T follicular helper cell (primary cell): ENCODE results near the gene TSC22D3.
A peak's percentile ranks its signal among the peaks of the same experiment; 100 is the strongest.
"Not testable (repeated sequence)": the region's sequence is repeated elsewhere in the genome, so short reads cannot be mapped to it uniquely, and the experiment has no call there.

Experiments
- DNase-seq: peaks from one replicate; pipeline ENCODE4 v3.0.0-alpha.2; 2020; ENCODE audit warnings: low read depth

The TSC22D3 gene

DNA sequence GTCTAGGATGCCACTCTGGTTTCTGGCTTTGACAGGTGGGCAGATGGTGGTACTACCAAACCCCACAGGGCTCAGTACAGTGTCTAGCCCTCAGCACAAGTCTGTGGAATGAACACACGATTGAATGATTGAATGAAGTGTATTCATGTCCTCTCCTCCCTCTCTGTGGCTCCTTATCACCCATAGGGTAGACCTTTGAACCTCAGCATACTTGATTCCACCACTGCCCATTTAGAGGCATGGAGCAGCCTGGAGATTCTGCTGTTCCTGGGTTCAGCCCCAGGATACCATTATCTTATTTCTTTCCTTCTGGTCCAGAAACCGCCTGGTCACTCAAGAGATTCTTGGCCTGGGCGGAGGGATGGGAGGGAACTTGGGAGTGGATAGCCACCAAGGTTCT, 93.3 kb downstream of the TSC22D3 start:
- DNase-seq = no peak

DNA sequence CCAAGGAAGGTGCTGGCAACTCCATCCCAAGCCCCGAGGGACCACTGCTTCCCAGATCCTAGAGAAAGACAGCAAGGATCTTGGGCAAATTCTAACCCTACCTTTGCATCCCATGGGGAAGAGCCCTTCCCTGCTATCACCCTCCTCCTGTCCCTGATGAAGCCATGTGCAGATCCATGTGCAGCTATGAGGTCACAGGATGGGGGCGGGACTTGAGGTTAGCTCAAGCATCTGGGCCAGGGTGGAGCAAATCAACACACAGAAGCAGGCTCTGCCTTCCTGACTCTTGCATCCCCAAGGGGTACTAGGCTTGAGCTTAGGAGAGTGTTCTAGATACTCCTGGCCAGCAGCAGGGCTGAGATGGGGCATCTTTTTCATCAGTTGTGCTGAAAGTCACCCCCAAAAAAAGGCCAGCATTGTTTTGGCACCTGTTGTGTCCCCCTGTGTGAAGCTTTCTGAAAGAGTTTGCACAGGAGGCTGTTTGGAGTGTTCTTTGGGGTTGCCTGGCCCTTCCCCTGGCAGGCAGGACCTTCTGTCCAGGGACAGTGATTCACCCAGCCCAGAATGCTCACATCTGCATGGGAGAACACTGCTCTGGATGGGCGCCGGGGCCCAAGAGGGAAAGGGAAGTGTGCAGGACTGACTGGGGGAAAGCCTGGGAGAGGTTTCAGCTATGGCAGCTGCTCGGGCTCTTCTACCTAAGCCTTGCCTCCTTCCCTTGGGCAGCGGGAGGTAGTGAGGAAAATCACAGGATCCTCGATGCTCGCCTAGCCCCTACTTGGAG, 96.4 kb downstream of the TSC22D3 start:
- DNase-seq = peak; percentile 70

DNA sequence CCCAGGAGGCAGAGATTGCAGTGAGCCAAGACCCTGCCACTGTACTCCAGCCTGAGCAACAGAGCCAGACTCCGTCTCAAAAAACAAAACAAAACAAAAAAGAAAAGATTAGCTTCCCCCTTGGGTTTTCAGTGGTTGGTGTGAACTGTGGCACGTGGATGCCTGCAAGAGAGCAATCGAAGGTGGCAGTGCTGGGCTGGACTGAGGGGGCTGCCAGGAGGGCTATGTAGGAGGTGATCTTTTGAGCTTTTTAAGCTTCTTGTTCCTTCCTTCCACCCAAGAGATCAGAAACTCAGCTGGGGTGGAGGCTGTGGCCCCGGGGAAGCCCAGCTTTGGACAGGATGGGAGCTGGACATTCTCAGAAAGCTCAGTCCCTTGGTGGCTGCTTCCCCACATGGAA, 97.7 kb downstream of the TSC22D3 start:
- no peak for DNase-seq

DNA sequence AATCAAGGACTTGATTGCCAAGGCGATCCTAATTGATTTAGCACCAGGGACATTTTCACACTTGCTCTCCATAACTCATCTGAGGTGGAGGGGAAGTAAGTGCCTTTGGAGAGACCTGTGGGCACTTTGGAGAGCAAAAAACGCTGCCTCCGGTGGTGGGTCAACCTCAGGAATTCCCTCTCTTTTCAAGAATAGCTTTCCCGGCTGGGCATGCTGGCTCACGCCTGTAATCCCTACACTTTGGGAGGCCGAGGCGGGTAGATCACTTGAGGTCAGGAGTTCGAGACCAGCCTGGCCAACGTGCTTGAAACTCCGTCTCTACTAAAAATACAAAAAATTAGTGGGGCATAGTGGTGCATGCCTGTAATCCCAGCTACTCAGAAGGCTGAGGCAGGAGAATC, 98.1 kb downstream of the TSC22D3 start:
- DNase-seq = no peak

DNA sequence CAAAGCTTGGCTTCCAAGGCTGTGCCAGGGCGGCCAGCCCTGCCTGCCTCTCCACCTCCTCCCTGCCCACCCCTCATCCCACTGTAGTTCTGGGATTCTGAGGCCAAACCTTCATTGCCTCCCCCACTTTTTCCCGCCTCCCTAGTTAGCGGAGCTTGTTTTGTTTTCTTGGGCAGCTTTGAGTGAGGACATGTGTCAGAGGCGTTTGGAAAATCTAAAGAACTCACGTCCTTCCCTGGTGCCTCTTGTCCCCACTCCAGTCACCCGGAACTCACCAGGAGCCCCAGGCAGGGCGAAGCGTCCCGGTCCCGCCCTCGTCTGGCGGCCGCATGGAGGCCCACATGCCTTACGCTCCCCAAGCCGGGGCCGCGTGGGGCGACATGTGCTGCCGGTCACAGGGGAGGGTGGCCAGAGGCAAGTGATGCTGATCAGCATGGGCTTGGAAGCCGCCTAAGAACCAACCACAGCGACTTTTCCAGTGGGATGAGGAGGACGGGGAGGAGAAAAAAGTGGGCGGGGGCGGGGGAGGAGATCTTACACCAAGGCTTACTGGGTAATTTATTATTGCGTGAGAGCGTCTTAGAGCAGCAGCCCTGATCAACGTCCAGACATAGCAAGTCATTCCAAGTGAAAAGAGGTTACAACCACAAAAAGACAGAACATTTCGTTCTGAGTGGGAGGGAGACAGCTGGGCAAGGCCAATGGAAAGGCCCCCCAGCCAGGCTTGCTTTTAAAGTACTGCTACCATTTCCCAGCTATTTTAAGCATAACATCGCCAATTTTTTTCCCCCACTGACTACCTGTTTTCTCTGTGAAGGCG, 98.8 kb downstream of the TSC22D3 start:
- DNase-seq = no peak

DNA sequence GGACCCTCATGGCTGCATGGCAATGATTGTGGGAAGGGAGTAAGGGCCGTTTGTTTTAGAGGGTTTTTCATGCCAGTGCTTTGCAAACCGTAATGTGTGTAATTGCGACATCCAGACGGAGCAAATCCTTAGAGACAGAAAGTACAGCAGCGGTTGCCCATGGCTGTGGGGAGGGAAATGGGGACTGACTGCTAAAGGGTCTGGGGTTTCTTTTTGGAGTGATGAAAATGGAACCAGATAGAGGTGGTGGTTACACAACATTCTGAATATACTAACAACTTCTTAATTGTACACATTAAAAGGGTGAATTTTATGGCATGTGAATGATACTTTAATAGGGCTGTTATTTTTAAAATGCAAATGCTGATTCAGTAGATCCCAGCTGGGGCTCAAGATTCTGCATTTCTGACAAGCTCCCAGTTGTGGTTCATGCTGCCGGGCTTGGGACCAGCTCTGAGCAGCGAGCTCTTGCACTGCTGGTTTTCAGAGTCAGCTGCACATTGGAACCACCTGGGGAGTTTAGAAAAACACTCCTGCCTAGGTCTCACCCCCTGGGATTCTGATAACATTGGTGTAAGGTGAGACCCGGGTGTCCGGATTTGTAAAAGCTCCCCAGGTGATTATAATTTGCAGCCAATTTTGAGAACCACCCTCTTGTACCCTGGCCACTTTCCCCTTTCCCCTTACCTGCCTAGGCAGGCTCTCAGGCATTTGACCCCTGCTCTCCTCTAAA, 99.6 kb downstream of the TSC22D3 start:
- DNase-seq = no peak

DNA sequence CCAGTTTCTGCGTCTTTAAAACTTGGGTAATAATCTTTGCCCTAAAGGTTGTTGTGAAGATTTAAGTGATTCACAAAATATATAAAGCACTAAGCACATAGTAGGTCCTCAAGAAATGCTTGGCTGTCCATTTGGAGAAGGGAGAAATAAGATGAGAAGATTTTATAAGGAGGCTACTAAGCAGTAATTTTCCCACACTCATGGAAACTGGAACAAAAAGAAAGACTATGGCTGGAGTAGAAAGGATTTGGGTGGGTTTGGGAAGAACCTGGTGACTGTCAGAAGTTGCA, 100.3 kb downstream of the TSC22D3 start:
- DNase-seq = no peak

DNA sequence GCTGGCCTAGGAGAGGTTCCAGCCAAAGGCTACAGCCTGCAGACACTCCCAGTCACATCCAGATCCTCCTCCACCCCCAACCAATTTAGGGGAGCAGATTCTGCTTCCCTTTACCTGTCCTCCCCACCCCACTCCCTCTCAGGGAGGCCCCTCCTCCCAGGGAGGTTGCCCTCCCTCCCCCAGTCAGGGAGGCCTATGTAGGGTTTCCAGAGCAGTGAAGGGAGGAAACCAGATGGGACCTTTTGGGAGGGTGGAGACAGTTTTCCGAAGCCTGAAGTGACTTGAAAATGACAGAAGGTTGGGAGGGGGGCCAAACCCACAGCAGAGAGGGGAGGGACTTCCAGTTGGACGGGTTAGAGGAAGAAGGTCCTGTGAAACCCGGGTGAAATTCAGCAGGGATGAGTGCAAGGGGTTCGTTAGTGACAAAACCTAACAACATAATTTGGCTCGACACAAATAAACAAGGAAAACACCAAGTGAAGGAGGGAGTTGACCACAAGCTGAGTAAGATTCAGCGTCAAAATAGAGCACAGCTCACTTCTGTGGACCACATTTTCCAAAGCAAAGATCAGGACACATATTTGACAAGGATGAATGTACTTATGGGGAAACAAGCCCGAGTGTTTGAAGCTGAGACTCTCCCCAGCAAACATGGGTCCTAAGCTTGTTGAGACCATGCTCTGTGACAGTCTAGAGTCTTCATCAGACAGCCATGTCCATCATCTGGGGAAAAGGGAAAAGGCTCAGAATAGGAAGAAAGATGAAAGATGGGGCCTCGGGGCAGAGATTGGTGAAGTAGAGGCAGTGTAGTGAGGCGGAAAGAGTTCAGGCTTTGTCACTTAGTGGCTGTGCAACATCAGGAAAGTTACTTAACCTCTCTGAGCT, 100.9 kb downstream of the TSC22D3 start:
- peak; percentile 44 for DNase-seq

DNA sequence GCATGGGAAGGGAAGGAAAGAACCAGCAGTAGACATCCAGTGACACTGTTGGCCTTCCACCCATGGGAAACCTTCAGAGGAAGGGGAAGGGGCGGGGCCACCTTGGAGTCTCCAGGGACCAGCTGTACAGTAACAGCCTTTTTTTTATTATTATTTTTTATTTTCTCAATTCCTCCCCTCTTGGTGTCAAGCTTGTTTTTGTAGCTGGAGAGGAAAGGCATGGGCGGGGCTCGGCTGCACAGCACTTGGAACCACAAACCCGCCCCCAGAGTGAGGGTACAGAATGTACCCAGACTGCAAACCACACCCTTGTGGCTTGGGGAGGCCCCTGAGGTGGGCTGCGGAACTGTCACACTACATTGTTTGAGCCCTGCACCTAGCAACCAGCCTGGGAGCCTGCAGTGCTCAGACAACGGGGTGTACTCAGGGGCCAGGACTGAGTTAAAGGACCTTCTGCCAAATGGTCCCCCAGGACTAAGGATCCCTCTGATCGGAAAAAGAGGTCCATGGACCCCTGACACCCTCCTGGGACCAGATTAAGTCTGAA, 101.6 kb downstream of the TSC22D3 start:
- peak; percentile 90 for DNase-seq

DNA sequence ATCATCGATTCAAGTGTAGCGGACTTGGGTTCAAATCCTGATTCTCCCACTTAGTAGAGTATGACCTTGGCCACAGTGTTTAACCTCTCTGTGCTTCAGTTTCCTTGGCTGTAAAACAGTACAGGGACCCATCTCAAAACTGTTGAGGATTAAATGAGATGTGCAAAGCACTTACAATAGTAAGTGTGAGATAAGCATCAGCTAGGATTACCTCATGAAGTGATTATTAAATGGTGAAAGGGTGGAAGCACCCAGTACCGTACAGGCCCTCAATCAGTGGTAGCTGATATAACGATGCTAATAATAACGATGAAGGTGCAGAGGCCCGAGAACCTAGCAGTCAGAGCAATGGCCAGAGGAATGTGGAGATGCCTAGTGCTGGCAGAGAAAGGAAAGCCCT, 102.2 kb downstream of the TSC22D3 start:
- DNase-seq = no peak

DNA sequence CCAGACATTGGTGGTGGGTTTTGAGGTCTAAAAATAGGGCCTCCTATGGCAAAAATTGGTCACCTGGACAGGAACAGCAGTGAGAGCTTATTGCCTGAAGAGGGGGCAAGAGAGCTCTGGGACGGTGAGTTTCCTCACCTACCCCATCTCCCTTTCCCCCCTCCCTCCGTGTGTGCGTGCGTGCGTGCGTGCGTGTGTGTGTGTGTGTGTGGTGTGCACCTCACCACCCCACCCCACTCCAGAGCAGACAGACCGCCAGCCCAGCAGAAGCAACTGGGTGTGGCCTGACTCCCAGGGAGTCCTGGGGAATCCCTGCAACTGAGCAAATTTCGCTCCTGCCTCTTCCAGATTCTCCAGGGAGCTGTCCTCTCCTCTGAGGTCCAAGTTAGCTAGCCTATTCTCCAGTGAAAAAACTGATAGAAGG, 102.6 kb downstream of the TSC22D3 start:
- DNase-seq = peak; percentile 74

DNA sequence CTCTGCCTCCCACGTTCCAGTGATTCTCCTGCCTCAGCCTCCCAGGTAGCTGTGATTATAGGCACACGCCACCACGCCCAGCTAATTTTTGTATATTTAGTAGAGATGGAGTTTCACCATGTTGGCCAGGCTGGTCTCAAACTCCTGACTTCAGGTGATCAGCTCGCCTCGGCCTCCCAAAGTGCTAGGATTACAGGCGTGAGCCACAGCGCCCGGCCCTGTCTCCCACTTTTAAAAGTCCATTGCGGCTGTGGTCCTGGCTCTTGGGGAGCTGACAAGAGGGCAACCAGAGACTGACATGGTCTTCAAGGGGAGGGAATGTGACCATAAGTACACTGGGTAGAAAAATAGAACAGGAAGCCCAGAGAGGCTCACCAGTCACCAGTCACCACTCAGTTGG, 104.3 kb downstream of the TSC22D3 start:
- DNase-seq = not testable (repeated sequence)

DNA sequence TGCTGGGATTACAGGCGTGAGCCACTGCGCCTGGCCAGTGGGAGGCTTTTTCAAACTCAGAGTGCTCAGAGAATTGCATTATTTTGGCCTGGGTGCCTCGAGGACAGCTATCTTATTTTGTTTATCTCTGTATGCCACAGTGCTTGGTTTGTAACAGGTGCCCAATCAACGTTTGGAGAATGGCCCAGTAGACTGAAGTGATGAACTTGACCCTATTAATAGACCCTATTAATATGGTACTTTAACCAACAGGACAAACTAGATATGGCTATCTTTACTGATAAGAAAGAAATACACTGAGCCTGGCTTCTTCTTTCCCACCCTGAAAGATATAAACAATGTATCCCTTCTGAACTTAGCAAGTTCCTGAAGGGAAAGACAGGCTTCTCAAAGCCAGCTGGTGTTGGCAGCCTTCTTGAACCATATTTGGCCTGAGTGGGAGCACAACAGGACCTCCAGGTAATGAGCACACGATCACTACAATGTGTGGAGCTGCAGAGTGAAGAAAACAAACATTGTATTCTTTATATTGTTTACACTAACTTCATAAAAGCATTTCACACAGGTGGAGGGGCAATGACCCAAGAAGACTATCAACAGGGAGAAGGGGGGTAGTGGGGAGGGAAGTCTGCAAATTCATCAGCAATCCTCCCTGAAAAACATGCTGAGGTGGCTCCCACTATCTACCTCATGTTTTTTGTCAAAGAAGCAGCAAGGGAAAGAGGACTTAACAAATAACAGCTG, 105.5 kb downstream of the TSC22D3 start:
- no peak for DNase-seq

DNA sequence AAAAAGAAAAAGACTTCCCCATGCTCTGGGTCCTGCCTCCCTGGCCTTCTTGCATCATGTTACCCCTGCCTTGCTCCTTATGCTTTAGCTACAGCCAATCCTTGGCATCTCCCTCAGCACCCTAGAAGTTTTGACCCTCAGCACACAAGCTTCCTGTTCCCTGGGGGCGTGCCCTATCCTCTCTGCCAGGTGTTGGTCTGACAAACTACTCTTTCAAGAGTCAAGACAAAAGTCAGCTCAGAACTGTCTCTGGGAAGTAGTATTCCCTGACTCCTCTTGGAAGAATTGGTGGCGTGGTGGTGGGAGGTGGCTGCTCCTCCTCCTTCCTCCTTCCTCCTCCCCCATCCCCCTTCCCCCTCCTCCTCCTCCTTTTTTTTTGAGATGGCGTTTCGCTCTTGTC, 106.3 kb downstream of the TSC22D3 start:
- no peak for DNase-seq

DNA sequence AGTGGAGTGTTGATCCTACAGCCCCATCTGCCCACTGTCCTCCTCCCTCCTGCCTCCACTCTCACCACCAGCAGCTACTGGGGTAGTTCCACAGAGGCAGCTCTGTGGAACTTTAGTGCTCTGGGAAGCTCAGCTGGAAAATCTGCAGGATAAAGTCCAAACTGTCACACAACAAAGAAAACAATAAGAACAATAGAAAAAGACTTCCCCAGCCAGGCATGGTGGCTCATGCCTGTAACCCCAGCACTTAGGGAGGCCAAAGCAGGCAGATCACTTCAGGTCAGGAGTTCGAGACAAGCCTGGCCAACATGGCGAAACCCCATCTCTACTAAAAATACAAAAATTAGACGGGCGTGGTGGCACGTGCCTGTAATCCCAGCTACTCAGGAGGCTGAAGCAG, 106.9 kb downstream of the TSC22D3 start:
- not testable (repeated sequence) for DNase-seq

DNA sequence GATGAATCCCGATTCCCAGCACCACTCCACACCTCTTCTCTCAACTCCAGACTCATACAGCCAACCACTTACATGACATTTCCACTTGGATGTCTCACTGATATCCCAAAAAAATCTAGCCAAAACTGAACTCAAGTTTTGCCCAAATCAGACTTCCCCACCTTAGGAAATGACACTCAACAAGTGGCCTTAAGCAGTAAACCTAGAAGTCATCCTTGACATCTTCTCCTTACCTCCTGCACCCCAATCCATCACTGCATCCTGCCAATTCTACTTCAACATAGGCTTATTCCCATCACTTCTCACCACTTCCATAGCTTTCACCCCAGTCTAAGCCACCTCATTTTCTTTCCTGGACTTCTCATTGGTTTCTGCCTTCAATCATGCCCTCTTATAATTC, 108.2 kb downstream of the TSC22D3 start:
- DNase-seq = no peak

DNA sequence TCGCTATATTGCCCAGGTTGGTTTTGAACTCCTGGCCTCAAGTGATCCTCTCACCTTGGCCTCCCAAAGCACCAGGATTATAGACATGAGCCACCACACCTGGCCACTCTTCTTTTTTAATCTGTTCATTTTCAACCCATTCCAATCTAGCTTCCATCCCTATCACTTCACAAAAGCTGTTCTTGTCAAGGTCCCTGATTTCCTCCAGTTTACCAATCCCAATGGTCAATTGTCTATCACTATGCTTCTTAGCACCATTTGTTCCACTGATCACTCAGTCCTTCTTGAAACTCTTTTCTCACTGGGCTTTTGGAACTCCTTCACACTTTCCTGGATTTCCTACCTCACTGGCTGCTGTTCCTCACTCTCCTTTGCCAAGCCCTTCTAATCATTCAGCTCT, 108.7 kb downstream of the TSC22D3 start:
- DNase-seq = no peak
